Skeletal muscle cell (primary cell): Measurements from ENCODE around the gene ARRDC1.
"Not testable (repeated sequence)": the region's sequence is repeated elsewhere in the genome, so short reads cannot be mapped to it uniquely, and the experiment has no call there.

Source experiments
- DNase-seq: peaks from one replicate; pipeline ENCODE4 v3.0.0-alpha.2; 2010; ENCODE audit warnings: low read depth
- H3K4me3 ChIP-seq: 2 replicates; pipeline ENCODE4 v1.5.1; 2011; ENCODE audit warnings: low read depth, mild to moderate bottlenecking, control low read depth, low read length, moderate library complexity

The ARRDC1 gene, protein sequence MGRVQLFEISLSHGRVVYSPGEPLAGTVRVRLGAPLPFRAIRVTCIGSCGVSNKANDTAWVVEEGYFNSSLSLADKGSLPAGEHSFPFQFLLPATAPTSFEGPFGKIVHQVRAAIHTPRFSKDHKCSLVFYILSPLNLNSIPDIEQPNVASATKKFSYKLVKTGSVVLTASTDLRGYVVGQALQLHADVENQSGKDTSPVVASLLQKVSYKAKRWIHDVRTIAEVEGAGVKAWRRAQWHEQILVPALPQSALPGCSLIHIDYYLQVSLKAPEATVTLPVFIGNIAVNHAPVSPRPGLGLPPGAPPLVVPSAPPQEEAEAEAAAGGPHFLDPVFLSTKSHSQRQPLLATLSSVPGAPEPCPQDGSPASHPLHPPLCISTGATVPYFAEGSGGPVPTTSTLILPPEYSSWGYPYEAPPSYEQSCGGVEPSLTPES

DNA sequence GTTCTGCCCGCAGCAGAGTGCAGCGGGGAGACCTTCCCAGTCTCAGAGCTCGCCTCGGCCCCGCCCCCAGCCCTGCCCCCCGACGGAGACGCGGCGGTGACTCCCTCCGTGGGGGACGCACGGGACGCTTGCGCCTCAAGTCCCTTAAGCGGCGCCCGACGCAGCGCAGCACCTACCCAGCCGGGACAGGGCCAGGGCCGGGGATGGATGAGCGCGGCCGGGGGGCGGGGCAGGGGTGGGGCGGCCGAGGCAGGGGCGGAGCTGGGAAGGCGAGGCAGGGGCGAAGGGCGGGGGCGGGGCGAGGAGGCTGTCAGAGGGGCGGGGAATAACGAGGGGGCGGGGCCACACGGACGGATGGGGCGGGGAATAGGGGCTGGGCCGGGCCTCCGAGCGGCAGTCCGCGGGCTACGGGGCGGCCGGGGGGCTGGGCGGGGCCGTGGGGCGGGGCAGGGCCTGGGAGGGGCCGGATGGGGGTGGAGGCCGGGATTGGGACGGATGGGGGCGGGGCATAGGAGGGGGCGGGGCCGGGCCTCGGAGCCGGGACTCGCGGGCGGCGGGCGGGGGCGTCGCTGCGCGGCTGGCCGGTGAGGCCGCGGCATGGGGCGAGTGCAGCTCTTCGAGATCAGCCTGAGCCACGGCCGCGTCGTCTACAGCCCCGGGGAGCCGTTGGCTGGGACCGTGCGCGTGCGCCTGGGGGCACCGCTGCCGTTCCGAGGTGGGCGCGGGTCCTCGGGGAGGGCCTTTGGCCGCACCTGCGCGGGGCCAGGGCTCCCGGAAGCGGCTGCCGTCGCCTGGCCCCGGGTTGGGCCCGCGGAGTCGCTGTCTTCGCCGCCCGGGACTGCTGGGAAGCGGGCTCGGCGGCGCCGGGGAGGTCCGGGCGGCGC lies at the start of gene ARRDC1:
ARRDC1 (plus strand) TSS at position 566 of the 884 bp plus-strand sequence; CDS start at position 598, 32 bp downstream.
- DNase-seq = peak; percentile 51
- peak within 1 kb of the TSS; percentile 61 for H3K4me3 ChIP-seq

DNA sequence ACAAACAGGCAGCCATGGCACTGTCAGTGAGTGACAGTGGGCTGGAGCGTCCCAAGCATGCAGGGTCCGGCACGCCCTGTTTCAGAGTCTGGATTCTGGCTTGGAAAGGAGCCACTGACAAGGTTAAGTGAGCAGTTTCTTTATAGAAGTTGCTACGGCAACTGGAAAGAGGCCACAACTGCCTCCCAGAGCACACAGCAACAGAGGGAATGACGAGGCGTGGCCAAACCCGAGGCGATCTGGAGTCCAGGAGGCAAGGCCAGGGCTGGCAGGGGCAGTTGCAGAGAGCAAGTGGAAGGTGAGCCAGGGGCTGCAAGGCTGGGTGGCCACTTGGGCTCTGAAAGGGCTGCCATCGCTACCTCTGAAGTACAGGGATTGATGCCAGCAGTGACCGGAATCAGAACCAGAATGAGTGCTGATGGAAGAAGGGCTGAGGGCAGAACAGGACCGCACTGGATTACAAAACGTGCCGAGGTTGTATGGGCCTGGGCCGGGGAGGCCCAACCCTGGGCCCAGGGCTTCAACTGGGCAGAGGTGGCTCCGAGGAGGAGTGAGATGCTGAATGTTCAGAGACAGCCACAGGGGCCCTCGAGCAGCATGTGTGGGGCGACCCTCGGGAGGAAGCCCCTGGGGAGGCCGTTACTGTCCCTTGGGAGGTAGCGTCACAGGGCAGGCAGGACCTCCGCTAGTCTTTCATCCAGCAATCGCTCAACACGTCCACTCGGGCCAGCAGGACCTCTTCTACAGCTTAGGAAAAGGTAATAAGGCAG lies 49.2 kb upstream of the ARRDC1 start:
- no peak overlapping the region for H3K4me3 ChIP-seq
- DNase-seq = no peak

DNA sequence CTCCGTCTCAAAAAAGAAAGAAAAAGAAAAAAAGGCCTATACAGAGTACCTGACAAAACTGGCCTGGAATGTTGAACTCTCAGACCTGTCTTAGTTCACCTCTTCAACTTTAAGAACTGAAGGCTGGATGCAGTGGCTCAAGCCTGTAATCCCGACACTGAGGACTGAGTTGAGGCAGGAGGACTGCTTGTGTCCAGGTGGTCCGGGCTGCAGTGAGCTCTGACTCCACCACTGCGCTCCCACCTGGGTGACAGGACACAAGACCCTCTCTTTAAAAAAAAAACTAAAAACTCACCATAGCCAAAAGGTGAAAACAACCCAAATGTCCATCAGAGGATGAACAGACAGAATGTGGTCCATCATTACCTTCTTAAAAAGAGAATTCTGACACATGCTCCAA lies 47.4 kb upstream of the ARRDC1 start:
- DNase-seq = no peak
- H3K4me3 ChIP-seq = no peak overlapping the region

DNA sequence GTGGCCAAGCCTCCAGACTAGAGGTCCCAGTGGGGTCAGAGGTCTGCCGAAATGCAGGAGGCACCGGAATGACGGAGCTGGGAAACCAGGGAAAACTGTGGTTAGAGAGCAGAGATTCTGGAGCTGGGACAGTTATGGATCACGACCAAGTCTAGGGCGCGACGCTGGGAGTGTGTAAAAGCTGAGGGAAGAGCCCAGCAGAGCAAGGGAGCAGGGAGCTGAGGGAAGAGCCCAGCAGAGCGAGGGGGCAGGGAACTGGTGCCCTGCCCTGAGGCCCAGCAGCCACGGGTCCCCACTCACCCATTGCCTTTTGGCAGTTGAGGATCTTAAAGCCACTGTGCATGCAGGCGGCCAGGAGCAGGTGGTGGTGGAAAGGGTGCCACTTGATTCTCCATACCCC lies 41.4 kb upstream of the ARRDC1 start:
- DNase-seq = no peak
- no peak overlapping the region for H3K4me3 ChIP-seq

DNA sequence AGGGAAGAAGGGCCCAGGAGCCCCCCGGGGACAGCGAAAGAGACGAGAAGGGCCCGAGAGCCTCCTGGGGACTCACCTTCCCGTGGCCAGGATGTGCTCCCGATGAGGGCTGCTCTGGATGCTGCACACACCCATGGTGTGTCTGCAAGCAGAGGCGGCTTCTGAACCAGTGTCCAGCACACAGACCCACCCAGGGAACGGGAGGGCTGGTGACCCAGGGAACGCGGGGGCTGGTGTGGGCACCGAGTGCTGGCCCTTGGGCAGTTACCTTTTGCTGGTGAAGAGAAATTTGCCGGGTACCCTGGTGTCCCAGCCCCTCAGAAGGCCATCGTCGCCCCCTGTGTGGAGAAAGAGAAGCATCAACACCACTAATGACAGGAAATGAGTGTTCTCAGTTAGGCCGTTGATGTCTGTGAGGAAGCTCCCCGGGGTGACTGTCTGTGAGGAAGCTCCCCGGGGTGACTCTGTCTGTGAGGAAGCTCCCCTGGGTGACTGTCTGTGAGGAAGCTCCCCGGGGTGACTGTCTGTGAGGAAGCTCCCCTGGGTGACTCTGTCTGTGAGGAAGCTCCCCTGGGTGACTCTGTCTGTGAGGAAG lies 40.6 kb upstream of the ARRDC1 start:
- no peak overlapping the region for H3K4me3 ChIP-seq
- DNase-seq = no peak

DNA sequence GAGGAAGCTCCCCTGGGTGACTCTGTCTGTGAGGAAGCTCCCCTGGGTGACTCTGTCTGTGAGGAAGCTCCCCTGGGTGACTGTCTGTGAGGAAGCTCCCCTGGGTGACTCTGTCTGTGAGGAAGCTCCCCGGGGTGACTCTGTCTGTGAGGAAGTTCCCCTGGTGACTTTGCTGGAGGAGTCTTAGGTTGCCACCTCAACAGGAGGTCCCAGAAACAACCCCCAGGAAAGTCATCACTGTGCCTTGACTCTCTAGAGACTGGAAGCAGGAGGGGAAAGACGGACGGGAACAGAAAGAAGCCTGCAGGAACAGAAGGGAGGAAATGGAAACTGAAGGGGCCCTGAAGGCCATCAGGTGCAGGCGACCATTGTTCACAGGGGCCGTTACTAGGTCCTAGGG lies 37.0 kb upstream of the ARRDC1 start:
- not testable (repeated sequence) for H3K4me3 ChIP-seq

DNA sequence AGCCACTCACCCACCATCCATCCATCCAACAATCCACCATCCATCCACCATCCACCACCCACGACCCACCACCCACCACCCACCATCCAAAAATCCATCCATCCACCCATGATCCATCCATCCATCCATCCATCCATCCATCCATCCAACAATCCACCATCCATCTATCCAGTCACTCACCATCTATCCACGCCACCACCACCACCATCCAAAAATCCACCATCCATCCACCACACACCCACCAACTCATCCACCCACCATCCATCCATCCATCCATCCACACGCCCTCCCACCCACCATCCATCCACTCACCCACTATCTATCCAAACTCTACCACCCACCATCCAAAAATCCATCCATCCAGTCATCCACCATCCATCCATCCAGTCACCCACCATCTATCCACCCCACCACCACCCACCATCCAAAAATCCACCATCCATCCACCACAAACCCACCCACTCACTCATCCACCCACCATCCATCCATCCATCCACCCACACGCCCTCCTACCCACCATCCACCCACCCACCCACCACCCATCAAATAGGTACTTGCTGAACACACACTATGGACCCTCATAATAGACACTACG lies 35.8 kb upstream of the ARRDC1 start:
- no peak overlapping the region for H3K4me3 ChIP-seq
- no peak for DNase-seq

More for the DNA sequence above, 37.0 kb upstream of the ARRDC1 start:
- not testable (repeated sequence) for DNase-seq

DNA sequence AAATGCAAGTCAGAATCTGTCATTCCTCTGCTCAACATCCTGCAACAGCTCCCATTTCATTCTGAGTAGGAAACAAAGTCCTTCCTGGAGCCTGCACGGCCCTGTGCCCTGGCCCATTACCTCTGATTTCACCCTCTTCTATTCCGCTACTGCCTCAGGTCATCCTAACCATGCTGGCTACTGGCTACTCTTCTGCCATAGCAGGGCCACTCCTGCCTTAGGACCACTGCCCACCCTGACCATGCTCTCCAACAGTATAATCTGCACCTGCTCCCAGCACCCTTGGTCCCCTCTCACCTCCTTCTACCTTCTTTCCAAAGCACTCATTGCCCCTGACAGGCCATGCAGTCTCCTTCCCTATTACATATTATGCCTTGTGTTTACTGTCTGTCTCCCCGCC lies 34.9 kb upstream of the ARRDC1 start:
- no peak for DNase-seq
- no peak overlapping the region for H3K4me3 ChIP-seq

DNA sequence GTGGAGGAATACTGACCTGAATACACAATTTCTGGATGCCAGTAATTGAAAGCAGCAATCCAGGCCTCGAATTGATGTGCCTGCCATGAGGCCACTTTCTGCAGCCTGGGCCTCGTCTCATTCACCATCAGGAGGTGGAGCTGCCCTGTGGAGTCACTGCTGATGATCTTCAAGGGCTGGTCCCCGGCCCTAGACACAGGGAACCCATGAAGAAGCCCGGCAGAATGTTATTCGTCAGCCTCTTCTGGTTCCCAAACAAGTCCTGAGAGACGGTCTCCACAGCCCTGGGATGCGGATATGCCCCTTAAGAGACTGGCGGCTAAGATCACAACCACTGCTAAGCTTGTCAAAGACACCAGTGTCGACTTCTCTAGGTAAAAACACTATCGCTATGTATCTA lies 31.3 kb upstream of the ARRDC1 start:
- no peak overlapping the region for H3K4me3 ChIP-seq

DNA sequence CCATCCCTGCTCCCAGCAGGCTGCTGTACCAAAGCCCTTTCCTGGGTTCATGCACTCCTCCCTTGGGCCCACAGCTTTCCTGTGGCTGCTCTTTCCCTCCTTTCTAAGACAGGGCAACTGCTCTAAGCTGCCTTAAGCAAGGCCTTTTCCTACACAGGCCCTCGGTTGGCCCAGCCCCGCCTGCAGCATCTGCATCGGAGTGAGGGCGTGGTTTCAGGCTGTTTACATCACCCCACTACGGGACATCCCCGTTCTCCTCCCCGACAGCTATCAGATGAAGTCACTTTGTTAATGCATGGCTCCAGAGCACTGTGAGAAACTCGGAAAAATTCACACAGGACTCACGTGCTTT lies 30.1 kb upstream of the ARRDC1 start:
- no peak for DNase-seq

More for the DNA sequence above, 31.3 kb upstream of the ARRDC1 start:
- DNase-seq = no peak

DNA sequence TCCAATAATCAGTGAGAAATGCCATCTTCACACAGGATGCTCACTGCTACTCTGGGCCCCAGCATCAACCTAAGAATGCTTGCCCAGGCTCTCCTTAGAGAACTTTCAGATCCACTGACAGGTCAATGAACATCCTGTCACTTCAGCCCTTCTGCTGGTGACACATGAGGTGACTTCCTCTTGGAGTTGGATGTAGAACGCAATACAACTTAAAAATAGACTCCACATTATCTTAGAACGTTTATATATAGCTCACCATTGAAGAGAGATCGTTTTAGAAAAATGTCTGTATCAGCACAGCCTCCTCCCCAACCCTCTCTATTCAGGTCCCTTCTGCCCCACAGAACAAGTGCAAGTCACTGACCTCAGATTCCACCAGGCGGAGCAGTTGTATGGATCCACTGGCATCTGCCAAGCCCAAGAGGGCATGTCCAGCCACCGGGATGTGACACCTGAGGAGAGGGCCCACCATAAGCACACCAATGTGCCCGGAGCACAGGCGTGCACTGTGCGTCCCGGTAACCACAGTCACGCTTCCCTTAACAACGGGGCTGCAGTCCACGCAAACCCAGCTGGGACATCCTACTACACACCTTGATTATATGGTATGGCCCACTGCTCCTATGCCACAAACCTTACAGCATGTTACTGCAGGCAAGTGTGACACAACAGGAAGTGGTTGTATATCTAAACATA lies 29.6 kb upstream of the ARRDC1 start:
- DNase-seq = no peak
- H3K4me3 ChIP-seq = no peak overlapping the region

More for the DNA sequence above, 30.1 kb upstream of the ARRDC1 start:
- H3K4me3 ChIP-seq = no peak overlapping the region

DNA sequence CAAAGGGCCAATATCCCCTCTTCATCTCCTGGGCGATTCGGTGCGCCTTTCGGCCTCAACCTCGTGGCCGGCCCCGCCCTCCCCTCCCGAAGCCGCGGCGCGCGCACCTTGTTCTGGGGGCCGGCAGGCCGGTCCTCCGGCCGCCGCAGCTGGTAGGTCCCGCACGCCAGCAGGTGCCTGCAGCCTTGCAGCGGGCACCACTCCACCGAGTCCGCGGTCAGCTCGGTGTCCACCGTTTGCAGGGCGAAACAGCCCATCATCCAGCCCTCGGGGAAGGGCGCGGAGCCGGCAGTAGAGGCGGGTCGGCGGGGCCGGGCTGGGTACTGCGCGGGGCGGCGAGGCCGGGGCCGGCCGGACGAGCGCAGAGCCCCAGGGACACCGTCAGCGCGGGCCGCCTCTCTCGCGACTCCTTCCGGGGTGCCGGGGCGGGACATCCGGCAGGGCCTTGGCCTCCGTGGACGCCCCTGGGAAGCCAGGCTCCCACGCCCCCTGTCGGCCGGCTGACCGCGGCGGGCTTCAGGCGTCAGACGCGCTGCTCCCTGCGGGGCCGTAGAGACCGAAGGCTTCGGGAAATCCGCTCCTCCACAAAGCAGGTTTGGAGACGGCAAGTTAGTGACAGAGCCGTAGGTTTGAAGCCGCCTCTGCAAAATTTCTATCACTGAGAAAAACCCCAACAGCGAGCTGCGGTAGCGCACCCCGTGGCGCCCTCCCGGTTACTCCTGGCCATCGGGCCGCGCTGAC lies 26.8 kb upstream of the ARRDC1 start, which contains the start of gene DPH7:
DPH7 (minus strand) TSS at position 408 of the 741 bp plus-strand sequence; CDS start at position 260, 148 bp downstream.
- H3K4me3 ChIP-seq = peak within 1 kb of the TSS; percentile 93
- DNase-seq = peak; percentile 55

DNA sequence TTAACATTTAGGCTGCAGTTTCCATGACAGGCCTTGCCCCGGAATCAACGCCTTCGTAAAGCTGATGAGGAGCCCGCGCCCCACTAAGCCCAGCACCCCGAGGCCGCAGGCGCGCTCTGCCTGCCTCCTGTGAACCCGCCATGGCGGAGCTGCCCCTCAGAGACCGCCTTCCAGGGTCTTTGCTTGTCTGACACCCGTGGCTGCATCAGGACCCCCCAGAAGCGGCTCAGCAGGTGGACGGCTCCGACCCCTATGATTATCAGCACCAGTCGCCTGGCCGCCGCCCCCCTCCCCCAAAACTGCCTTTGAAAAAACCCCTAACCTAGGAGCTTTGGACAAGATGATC lies 26.3 kb upstream of the ARRDC1 start:
- DNase-seq = no peak
- H3K4me3 ChIP-seq = peak overlapping the region; percentile 93

DNA sequence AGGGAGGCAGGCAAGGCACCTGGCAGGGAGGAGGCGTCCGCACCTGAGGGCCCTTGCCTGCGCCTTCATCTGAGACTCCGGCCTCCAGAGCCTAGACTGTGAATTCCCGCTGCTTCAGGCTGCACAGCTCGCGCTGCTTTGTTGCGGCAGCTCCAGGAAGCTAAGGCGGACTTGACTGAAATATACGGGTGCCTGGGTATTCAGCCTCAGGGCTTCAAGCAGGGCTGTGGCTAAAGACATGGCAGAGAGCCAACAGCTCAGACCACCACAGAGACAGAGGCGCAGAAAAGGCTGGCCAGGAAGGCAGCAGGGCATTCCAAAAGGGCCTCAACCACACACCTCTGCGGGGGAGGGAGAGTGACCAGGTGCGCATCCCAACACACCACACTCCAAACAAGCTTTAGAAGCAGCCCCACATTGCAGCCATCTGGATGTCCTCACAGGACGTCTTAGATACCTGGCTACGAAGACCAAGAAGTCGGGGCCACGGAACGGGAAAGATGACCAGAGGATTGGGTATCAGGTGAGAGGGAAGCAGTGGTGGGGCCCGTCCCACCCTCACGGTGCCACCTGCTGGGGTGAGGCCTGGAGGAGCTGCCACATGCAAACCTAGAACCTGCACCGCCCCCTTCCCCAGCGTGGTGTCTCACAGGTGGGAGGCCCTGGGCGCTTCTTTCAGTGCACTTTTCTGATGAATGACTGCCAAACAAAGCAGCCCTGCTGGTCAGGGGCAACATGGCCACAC lies 25.1 kb upstream of the ARRDC1 start:
- H3K4me3 ChIP-seq = no peak overlapping the region

DNA sequence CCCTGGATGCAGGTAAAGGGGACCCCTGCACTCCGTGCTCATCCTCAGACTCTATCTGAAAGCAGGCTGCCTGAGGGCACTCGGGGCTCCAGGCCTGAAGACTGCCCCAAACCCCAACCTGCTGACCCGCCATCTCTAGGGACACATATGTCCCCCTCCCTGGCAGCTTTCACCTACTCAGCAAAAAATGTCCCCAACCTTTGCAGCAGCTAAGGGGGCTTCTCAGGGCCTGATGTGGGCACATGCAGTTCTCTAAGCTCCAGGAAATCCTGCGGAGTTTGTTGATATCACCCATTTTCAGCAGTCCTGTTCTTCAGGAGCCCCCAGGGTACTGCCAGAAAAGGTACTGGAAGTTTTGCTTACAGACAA lies 24.5 kb upstream of the ARRDC1 start:
- DNase-seq = no peak
- H3K4me3 ChIP-seq = no peak overlapping the region

More for the DNA sequence above, 25.1 kb upstream of the ARRDC1 start:
- no peak for DNase-seq

DNA sequence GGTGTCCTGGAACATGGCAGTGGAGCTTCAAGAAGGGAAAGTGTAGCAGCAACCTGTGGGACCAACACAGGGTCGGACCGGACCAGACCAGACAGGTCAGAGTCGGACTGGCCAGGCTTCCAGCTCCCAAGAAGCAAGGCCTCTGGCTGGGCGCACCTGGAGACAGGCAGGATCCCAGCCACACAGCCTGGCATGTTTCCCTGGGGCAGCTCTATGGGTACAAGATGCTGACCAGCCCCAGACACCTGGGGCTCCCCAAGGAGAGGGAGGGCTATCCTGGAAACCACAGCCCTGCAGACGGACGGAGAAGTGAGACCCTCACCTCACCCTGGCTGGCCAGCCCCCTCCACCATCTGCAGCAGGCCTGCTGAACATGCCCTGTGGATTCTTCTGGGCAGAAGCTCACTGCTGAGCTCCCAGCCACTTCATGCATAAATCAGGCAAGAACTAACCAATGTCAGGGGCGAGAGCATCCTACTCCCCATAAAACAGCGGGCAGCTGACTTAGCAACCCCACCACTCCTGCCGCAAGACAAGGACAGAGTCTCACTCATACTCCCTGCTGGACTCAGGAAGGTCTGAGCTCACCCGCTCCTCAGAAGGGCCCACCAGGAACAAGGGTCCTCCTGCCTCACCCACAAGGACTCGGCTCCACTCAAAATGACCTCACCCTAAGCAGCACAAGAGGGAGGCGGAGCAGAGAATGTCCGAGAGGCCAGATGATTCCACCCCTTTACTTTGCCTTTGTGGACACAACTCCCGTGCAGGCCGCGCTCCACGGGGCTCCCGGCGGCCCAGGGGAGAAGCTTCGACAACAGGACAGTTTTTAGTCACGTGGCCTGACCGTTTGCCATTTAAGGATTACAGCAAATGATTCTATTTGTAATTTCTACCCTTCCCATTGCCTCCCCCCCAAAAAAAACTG lies 23.9 kb upstream of the ARRDC1 start:
- no peak overlapping the region for H3K4me3 ChIP-seq
- DNase-seq = no peak
